ENCODE results near the gene MEIOSIN.
"Not testable (repeated sequence)": the region's sequence is repeated elsewhere in the genome, so short reads cannot be mapped to it uniquely, and the experiment has no call there.

The MEIOSIN gene

DNA sequence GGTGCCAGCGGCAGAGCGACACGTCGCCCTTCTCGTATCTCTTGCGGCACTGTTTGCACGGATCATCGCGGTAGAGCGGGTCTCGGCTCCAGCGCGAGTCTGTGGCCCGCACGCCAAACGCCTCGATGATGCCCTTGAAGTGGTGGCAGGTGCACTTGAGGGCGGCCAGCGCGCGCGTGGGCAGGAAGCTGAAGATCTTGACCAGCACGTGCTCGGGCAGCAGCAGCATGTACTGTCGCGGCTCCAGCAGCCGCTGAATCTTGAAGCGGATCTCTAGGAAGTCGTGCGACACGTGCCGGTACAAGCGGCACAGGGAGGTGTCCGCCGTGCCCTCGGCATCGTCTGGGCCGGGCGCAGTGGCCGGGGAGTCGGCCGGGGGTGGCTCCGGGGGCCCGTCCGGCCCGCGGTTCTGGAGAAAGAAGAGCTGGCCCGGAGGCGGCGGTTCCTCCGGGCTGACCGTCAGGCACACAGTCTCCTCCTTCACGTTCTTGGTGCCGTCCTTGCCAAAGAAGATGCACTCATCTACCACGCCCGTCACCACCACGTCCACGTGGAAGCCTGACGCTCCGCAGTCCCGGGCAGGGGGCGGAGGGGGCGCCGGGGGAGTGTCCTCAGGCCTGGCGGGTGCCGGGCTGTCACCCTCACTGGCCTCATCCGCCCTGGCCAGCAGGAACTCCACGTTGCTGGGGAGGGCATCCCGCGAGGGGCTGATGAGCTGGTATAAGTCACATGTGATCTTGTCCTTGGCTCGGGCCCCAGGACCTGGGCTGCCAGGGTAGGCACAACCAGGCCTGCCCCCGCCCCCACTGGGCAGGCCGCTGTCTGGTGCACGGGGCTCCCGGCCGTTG, 21.2 kb upstream of the MEIOSIN start:
- peaks cover 7% of the 10 kb centered on the region for H3K4me1 ChIP-seq (ENCODE audit: control insufficient read depth, low read depth, low read length)
- H3K9ac ChIP-seq (ENCODE audit: low read length): no peak overlapping the region
- H3K27ac ChIP-seq (ENCODE audit: low read length): no peak overlapping the region
- peaks cover 3% of the 10 kb centered on the region for H3K36me3 ChIP-seq (ENCODE audit: control insufficient read depth, low read depth, low read length)
- H3K4me3 ChIP-seq (ENCODE audit: low read length): no peak overlapping the region
- H3K27me3 ChIP-seq (ENCODE audit: control insufficient read depth, insufficient read depth, low read length): no peaks in the 10 kb centered on the region
- H3K9me3 ChIP-seq (ENCODE audit: control insufficient read depth, low read depth, low read length): no peaks in the 10 kb centered on the region

DNA sequence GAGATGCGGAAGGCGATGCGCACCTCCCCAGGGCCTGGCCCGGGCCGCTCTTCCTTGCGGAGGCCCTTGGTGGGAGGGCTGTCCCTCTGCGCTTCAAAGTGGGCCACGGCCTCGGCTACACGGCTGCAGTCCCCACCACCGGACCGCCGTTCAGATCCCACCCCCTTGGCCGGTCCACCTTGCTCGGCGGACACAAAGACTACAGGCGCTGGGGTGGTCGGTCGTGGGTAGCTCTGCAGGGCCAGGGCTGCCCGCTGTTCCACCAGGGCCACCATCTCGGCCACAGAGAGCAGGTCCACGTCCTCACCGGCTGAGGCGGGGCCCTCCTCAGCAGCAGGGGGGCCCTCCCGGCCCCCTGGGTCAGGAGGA, 20.6 kb upstream of the MEIOSIN start:
- Histone ChIP-seq H3K9me3 (ENCODE audit: control insufficient read depth, low read depth, low read length) (no peaks in the 10 kb centered on the region), H3K4me1 (ENCODE audit: control insufficient read depth, low read depth, low read length) (peaks cover 7% of the 10 kb centered on the region), H3K4me3 (ENCODE audit: low read length) (no peak overlapping the region), H3K36me3 (ENCODE audit: control insufficient read depth, low read depth, low read length) (peaks cover 3% of the 10 kb centered on the region), H3K9ac (ENCODE audit: low read length) (no peak overlapping the region), H3K27me3 (ENCODE audit: control insufficient read depth, insufficient read depth, low read length) (no peaks in the 10 kb centered on the region), H3K27ac (ENCODE audit: low read length) (no peak overlapping the region)

DNA sequence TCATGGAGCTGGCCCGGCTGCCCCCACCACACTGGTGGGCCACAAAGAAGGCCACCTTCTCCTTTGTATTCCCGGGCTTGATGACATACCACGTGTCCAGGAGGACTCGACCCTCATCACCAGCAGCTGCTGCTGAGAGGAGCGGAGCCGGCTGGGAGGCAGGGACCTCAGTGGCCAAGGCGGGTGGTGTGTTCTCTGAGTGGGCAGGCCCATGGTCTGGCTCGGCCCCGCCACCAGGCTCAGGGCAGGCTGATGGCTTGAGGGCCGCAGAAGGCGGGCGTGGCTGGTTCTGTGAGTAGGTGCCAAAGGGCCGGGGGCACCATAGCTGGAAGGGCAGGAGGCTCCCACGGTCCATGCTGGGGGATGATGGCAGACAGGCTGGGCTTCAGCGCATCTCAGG, 20.1 kb upstream of the MEIOSIN start:
- no peaks in the 10 kb centered on the region for H3K27me3 ChIP-seq (ENCODE audit: control insufficient read depth, insufficient read depth, low read length)
- H3K27ac ChIP-seq (ENCODE audit: low read length): no peak overlapping the region
- peaks cover 3% of the 10 kb centered on the region for H3K36me3 ChIP-seq (ENCODE audit: control insufficient read depth, low read depth, low read length)
- no peak overlapping the region for H3K4me3 ChIP-seq (ENCODE audit: low read length)
- peaks cover 12% of the 10 kb centered on the region for H3K4me1 ChIP-seq (ENCODE audit: control insufficient read depth, low read depth, low read length)
- no peak overlapping the region for H3K9ac ChIP-seq (ENCODE audit: low read length)
- no peaks in the 10 kb centered on the region for H3K9me3 ChIP-seq (ENCODE audit: control insufficient read depth, low read depth, low read length)

DNA sequence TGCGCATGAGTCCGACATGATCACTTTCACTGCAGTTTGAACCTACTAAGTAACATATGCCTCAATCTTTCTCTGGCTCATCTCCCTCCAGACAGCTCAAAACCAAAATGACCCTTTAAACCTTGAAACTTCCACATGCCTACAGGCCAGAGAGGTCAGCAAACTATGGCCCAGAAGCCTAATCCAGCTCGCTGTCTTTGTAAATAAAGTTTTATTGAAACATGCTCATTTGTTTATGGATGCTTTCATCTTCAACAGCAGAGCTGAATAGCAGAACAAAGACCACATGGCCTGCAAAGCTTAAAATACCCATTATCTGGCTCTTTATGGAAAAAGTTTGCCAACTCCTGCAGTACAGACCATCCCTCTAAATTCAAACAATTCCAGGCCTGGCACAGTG, 18.1 kb upstream of the MEIOSIN start:
- no peak overlapping the region for H3K27ac ChIP-seq (ENCODE audit: low read length)
- no peak overlapping the region for H3K4me3 ChIP-seq (ENCODE audit: low read length)
- H3K4me1 ChIP-seq (ENCODE audit: control insufficient read depth, low read depth, low read length): peaks cover 18% of the 10 kb centered on the region
- no peaks in the 10 kb centered on the region for H3K9me3 ChIP-seq (ENCODE audit: control insufficient read depth, low read depth, low read length)
- no peak overlapping the region for H3K9ac ChIP-seq (ENCODE audit: low read length)
- H3K36me3 ChIP-seq (ENCODE audit: control insufficient read depth, low read depth, low read length): peaks cover 10% of the 10 kb centered on the region
- no peaks in the 10 kb centered on the region for H3K27me3 ChIP-seq (ENCODE audit: control insufficient read depth, insufficient read depth, low read length)

DNA sequence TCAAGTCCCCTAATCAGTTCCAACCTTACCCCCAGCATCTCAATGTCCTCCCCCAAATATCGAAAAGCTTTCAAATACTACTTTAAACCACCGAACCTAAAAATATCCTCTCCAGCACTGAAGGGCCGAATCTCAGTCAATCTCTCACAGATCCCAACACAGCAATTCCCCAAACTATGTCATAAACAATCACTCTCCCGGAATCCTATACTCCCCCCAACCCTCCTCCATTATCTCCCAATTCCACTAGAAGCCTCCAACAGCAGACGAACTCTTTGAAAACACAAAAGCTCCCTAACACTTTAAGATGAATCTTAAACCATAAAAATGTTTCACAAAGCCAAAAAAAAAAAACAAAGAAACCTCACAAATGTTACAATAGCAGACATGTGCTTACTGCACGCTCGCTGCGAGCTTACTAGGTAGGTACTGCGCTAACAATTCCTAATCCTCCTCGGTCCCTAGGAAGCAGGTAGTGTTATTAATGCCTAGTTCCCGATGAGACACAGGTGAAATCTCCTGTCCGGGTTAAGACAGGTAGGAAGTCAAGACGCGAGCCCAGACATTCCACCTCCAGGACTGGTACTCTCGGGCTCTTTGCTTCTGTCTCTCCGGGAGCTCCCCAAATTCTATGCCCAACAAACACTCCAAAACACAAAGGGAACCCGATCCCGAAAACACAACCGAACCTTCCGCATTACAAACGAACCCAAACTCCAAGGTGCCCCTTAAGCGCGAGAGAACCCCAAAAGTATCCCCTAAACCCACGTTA, 16.7 kb upstream of the MEIOSIN start:
- H3K36me3 ChIP-seq (ENCODE audit: control insufficient read depth, low read depth, low read length): peaks cover 10% of the 10 kb centered on the region
- H3K4me1 ChIP-seq (ENCODE audit: control insufficient read depth, low read depth, low read length): peaks cover 18% of the 10 kb centered on the region
- peak overlapping the region; percentile 92 for H3K9ac ChIP-seq (ENCODE audit: low read length)
- peak overlapping the region; percentile 83 for H3K27ac ChIP-seq (ENCODE audit: low read length)
- no peaks in the 10 kb centered on the region for H3K9me3 ChIP-seq (ENCODE audit: control insufficient read depth, low read depth, low read length)
- H3K27me3 ChIP-seq (ENCODE audit: control insufficient read depth, insufficient read depth, low read length): no peaks in the 10 kb centered on the region
- peak overlapping the region; percentile 70 for H3K4me3 ChIP-seq (ENCODE audit: low read length)

DNA sequence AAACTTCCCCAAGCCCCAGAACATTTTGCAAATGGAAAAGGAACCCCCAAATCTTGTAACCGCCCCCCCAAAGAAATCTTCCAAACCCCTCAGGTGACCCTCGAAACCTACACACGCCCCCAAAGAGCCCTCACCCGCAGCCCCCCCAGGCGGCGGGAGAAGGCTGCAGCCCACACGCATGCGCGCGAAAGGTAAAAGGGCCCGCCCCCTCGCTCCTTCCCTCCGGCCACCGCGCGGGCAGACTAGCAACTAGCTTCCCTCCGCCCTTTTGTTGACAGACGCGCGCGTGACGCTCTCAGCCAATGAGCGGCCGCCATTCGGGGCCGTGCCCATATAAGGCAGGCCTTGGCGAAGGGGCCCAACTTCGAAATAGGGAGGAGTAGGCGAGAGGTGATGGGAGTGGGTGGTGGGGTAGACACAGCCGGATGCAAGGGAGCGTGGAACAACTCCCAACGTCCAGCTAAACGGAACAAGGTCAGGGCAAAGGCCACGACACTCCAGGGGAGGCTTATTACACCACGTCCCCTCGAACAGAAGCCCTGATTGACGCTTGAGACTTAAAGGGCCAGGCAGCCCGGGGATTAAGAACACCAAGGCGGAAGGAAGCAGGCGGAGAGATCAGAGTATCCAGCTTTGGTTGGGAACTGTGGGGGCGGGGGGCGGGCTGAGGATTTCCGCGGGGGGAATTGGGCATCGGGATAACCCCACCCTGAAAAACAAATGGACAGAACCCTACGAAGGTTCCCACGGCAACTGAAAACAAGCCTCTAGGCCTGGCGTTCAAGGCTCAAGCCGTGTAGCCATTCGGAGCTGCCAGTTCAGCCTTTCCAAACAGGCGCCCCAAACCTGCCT, 15.9 kb upstream of the MEIOSIN start:
- Histone ChIP-seq H3K36me3 (ENCODE audit: control insufficient read depth, low read depth, low read length) (peaks cover 8% of the 10 kb centered on the region), H3K4me1 (ENCODE audit: control insufficient read depth, low read depth, low read length) (peaks cover 18% of the 10 kb centered on the region), H3K4me3 (ENCODE audit: low read length) (peak overlapping the region; percentile 86)

DNA sequence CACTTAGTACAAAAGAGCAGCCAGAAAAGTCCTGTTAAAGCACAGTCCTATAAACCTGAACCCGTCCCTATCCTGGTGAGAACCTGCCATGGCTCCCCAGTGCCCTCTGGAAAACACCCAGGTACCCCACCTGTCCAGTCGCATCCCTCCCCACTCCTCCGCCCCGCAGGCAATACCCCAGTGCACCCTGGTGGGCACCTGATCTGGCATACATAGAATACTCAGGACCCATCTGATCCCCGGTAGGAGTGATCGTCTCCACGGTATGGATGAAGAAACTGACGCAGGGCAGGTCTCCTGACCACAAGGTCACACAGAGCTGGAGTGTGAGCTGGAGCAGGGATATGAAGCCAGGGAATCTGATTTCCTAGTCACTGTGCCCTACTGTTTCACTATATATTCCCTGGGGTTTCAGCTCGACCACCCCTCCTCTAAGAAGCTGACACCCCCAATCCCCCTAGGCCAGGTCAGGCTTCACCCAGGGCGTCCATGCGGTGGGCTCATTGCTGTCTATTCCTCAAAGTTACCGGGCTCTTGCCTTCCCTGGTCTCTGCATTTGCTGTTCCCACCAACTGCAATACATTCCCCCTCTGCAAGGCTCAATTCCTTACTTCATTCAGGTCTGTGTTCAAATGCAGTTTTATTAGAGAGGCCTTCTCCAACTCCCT, 15.1 kb upstream of the MEIOSIN start:
- H3K27me3 ChIP-seq (ENCODE audit: control insufficient read depth, insufficient read depth, low read length): no peaks in the 10 kb centered on the region
- H3K4me3 ChIP-seq (ENCODE audit: low read length): peak overlapping the region; percentile 86
- peak overlapping the region; percentile 97 for H3K27ac ChIP-seq (ENCODE audit: low read length)
- H3K9me3 ChIP-seq (ENCODE audit: control insufficient read depth, low read depth, low read length): no peaks in the 10 kb centered on the region
- H3K4me1 ChIP-seq (ENCODE audit: control insufficient read depth, low read depth, low read length): peaks cover 18% of the 10 kb centered on the region
- H3K36me3 ChIP-seq (ENCODE audit: control insufficient read depth, low read depth, low read length): peaks cover 8% of the 10 kb centered on the region
- peak overlapping the region; percentile 95 for H3K9ac ChIP-seq (ENCODE audit: low read length)

More for the DNA sequence above, 15.9 kb upstream of the MEIOSIN start:
- H3K27me3 ChIP-seq (ENCODE audit: control insufficient read depth, insufficient read depth, low read length): no peaks in the 10 kb centered on the region
- H3K27ac ChIP-seq (ENCODE audit: low read length): peak overlapping the region; percentile 97
- H3K9me3 ChIP-seq (ENCODE audit: control insufficient read depth, low read depth, low read length): no peaks in the 10 kb centered on the region
- H3K9ac ChIP-seq (ENCODE audit: low read length): peak overlapping the region; percentile 95

DNA sequence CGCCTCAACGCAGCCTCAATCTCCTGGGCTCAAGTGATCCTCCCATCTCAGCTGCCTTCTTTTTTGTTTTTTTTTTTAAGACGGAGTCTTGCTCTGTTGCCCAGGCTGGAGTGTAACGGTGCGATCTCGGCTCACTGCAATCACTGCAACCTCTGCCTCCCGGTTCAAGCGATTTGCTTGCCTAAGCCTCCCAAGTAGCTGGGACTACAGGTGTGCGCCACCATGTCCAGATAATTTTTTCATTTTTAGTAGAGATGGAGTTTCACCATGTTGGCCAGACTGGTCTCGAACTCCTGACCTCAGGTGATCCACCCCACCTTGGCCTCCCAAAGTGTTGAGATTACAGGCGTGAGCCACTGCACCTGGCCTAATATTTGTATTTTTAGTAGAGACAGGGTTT, 13.2 kb upstream of the MEIOSIN start:
- not testable (repeated sequence) for H3K4me3 ChIP-seq (ENCODE audit: low read length); H3K27me3 ChIP-seq (ENCODE audit: control insufficient read depth, insufficient read depth, low read length); H3K9me3 ChIP-seq (ENCODE audit: control insufficient read depth, low read depth, low read length); H3K27ac ChIP-seq (ENCODE audit: low read length); H3K9ac ChIP-seq (ENCODE audit: low read length)
- Histone ChIP-seq H3K4me1 (ENCODE audit: control insufficient read depth, low read depth, low read length) (peaks cover 18% of the 10 kb centered on the region), H3K36me3 (ENCODE audit: control insufficient read depth, low read depth, low read length) (peaks cover 13% of the 10 kb centered on the region)

DNA sequence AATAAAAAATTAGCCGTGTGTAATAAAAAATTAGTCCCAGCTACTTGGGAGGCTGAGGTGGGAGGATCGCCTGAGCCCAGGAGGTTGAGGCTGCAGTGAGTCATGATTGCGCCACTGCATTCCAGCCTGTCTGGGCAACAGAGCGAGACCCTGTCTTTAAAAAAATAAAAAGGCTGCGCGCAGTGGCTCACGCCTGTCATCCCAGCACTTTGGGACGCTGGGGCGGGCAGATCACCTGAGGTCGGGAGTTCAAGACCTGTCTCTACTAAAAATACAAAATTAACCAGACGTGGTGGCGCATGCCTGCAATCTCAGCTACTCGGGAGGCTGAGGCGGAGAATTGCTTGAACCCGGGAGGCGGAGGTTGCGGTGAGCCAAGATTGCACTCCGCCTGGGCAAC, 4.6 kb upstream of the MEIOSIN start:
- H3K4me1 ChIP-seq (ENCODE audit: control insufficient read depth, low read depth, low read length); H3K36me3 ChIP-seq (ENCODE audit: control insufficient read depth, low read depth, low read length); H3K4me3 ChIP-seq (ENCODE audit: low read length); H3K27me3 ChIP-seq (ENCODE audit: control insufficient read depth, insufficient read depth, low read length); H3K9ac ChIP-seq (ENCODE audit: low read length); H3K27ac ChIP-seq (ENCODE audit: low read length); H3K9me3 ChIP-seq (ENCODE audit: control insufficient read depth, low read depth, low read length): not testable (repeated sequence)

DNA sequence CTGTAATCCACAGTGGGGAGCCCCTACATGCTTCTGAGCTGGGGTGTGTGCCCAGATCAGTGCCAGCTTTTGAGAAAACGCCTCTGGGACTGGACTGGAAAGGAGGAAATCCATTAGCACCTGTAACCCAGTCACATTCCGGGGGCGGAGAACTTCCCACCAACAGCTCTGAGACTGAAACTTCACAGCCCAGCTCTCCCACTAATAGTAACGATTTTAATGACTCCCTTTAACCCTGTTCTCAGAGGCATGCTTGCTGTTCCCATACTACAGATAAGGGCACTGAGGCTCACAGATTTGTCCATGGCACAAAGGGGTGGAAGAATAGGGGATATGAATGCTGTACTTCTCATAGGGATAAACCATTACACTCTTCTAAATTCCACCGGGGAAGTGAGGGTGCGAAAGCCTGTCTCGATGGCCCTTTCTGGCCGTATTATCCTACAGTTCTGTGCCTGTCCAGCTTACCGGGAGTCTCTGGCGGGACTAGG, 3.4 kb upstream of the MEIOSIN start:
- no peaks in the 10 kb centered on the region for H3K36me3 ChIP-seq (ENCODE audit: control insufficient read depth, low read depth, low read length)
- H3K9ac ChIP-seq (ENCODE audit: low read length): peak overlapping the region; percentile 82
- H3K4me1 ChIP-seq (ENCODE audit: control insufficient read depth, low read depth, low read length): peaks cover 5% of the 10 kb centered on the region
- H3K27me3 ChIP-seq (ENCODE audit: control insufficient read depth, insufficient read depth, low read length): no peaks in the 10 kb centered on the region
- H3K27ac ChIP-seq (ENCODE audit: low read length): peak overlapping the region; percentile 5
- peak overlapping the region; percentile 74 for H3K4me3 ChIP-seq (ENCODE audit: low read length)
- no peaks in the 10 kb centered on the region for H3K9me3 ChIP-seq (ENCODE audit: control insufficient read depth, low read depth, low read length)
